Right lobe of liver (tissue), 6 donors: ENCODE measurements around the gene ATG5. TPM values are rescaled to one million over a fixed set of nuclear protein-coding genes. Genes with fewer than 3 reads are reported as not detected.
A peak's percentile ranks its signal among the peaks of the same experiment; 100 is the strongest.

Experiments
- ATAC-seq, 4 donors: fragments of 200-7000 bp; cut with Tn5 transposase; one replicate each; pipeline ENCODE4 v1.9.1; 2020; ENCODE audit warnings: mild to moderate bottlenecking in 4 of 4, moderate library complexity in 4 of 4
- DNase-seq, 3 donors: peaks; one replicate each; pipeline ENCODE4 v3.0.0-alpha.2; 2020
- H3K27ac ChIP-seq, 3 donors: fragments of 200-600 bp; one replicate each; pipeline ENCODE4 v1.8.0; 2022
- H3K27me3 ChIP-seq, 2 donors: fragments of 200-600 bp; one replicate each; pipeline ENCODE4 v1.8.0; 2022
- H3K36me3 ChIP-seq, 4 donors: fragments of 200-600 bp; sonication (generic) in 1 of 4; one replicate each; pipeline versions ENCODE4 v1.5.1 to v1.8.0; 2017 to 2022; ENCODE audit warnings: control low read depth in 1 of 4
- H3K4me1 ChIP-seq, 4 donors: fragments of 200-600 bp; sonication (generic) in 1 of 4; one replicate each; pipeline versions ENCODE4 v1.5.1 to v1.8.0; 2017 to 2022; ENCODE audit warnings: control low read depth in 1 of 4
- H3K4me3 ChIP-seq, 3 donors: fragments of 200-600 bp; one replicate each; pipeline ENCODE4 v1.8.0; 2022
- H3K9me3 ChIP-seq, 4 donors: fragments of 200-600 bp; sonication (generic) in 1 of 4; one replicate each; pipeline versions ENCODE4 v1.5.1 to v1.8.0; 2017 to 2022; ENCODE audit warnings: control low read depth in 1 of 4
- POLR2A ChIP-seq: fragments of 450-650 bp; IDR thresholded peaks from one replicate; pipeline ENCODE4 v1.6.1; 2017; ENCODE audit warnings: antibody characterized with exemption, mild to moderate bottlenecking
- WGBS: methylation state at CpG from one replicate; pipeline ENCODE4 v1.1.6; 2018; ENCODE audit warnings: low coverage, low lambda C conversion rate; ENCODE audit not compliant: insufficient coverage; ENCODE audit errors: missing lambda C conversion rate; 5-methylcytosine and 5-hydroxymethylcytosine counted together
- intact Hi-C, 2 donors: fragments of 100-400 bp; cut with DNase I; formaldehyde crosslinking; loops; one replicate each; pipeline versions ENCODE4 v1.11.2 to v1.14.1; 2022
- total RNA-seq, 6 experiments: library from RNA; depleted of rRNA in 2 of 6; stranded (reverse); fragments of >200 nt in 2 of 6; fragmentation: NEBNext Ultra II Directional in 3 of 6; extraction: Animal tissue kit (Norgen Biotek cat#: 25700) in 3 of 6; gene quantifications; one replicate each; pipeline versions ENCODE4 v1.1.0 to v1.2.4, GENCODE V29; 2016 to 2023
- TF ChIP-seq, protein P1 (sequence below), 4 donors: fragments of 200-600 bp in 3 of 4; fragments of 450-650 bp in 1 of 4; IDR thresholded peaks; one replicate each; pipeline versions ENCODE4 v1.5.1 to v1.8.0; 2016 to 2022; ENCODE audit warnings: antibody characterized with exemption in 4 of 4, mild to moderate bottlenecking in 2 of 4
- donor health status: DM: no; HTN: yes; CAD: no.
- donor health status: DM: no; HTN: no; CAD: no.
- donor health status: DM: no; HTN: no; CAD: no.
- donor health status: DM: no; HTN: yes; CAD: no.
- donor health status: DM: no; HTN: yes; CAD: no.

ATG5 gene
- total RNA-seq, 6 experiments from 2014 or later = 12.8 to 27.8 (median 16.3) TPM

DNA sequence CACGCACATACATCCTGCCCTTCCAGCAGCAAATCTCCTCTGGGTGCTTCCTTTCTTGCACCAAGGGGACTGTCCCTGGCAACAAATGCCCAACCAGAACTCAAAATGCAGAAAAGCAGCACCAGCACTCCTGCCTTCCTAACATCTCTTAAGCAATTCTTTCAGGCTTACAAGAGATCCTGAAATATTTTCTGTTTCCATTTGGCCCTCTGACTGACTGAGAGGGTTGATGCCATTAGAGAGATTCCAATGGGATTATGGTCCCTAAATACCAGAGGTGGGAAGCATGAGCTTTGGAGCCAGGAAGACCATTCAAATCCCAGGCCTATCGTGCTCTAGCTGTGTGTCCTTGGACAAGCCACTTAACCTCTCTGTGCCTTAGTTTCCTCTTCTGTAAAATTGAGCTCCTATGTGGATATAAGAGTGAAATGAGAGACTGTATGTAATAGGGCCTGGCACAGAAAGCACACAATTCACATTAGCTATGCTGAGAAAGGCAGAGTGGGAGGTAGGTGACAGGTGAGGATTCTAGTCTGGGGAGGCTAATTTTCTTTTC lies 182.6 kb downstream of the ATG5 start:
- ATAC-seq (no peak), DNase-seq (no peak)
- Histone ChIP-seq H3K4me1 (no peaks in the 10 kb centered on the region), H3K36me3 (no peaks in the 10 kb centered on the region), H3K4me3 (no peak overlapping the region), H3K27ac (no peak overlapping the region), H3K9me3 (no peaks in the 10 kb centered on the region), H3K27me3 (no peaks in the 10 kb centered on the region)
- intact Hi-C loops = no loop called here
- 75% methylated on average over 1 of the region's 2 CpGs for WGBS
- TF ChIP-seq, protein P1, sequence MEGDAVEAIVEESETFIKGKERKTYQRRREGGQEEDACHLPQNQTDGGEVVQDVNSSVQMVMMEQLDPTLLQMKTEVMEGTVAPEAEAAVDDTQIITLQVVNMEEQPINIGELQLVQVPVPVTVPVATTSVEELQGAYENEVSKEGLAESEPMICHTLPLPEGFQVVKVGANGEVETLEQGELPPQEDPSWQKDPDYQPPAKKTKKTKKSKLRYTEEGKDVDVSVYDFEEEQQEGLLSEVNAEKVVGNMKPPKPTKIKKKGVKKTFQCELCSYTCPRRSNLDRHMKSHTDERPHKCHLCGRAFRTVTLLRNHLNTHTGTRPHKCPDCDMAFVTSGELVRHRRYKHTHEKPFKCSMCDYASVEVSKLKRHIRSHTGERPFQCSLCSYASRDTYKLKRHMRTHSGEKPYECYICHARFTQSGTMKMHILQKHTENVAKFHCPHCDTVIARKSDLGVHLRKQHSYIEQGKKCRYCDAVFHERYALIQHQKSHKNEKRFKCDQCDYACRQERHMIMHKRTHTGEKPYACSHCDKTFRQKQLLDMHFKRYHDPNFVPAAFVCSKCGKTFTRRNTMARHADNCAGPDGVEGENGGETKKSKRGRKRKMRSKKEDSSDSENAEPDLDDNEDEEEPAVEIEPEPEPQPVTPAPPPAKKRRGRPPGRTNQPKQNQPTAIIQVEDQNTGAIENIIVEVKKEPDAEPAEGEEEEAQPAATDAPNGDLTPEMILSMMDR (IDR thresholded peaks at IDR 0.05) = no peak
- TF ChIP-seq POLR2A = no peak

GRCh38 chr6:106141441-106142237 lies 183.9 kb downstream of the ATG5 start:
- TF ChIP-seq, protein P1 (IDR thresholded peaks at IDR 0.05) = no peak
- TF ChIP-seq POLR2A = no peak
- Histone ChIP-seq H3K4me1 (no peaks in the 10 kb centered on the region), H3K27me3 (no peaks in the 10 kb centered on the region), H3K27ac (no peak overlapping the region), H3K9me3 (no peaks in the 10 kb centered on the region), H3K4me3 (no peak overlapping the region), H3K36me3 (no peaks in the 10 kb centered on the region)
- WGBS = 62% methylated on average over 9 of the region's 9 CpGs
- intact Hi-C loops = no loop called here
- peak in 3 of 4 donors; percentile 28 to 48 (median 33) for ATAC-seq
- no peak for DNase-seq

DNA sequence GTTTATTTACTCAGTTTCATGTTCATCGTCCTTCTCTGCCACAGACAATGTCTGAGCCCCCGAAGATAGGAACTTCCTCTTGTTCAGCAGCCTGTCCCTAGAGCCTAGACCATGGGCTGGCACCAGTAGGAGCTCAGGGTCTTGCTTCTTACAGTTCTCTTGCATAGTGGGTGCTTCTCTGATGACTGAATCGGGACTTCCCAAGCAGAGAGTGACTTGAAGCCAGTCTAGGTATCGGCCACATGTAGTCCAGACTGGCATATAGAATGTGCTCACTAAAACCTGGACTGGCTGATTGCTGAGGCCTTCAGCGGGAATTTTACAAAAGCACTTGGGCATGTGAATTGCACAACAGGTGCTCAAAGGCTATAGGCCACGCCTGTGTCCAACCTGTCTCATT lies 187.4 kb downstream of the ATG5 start:
- intact Hi-C loops = no loop called here
- WGBS = 56% methylated on average over 6 of the region's 6 CpGs
- DNase-seq (no peak), ATAC-seq (no peak)
- no peak overlapping the region for H3K27ac ChIP-seq
- no peaks in the 10 kb centered on the region for H3K9me3 ChIP-seq
- H3K27me3 ChIP-seq = no peaks in the 10 kb centered on the region
- no peaks in the 10 kb centered on the region for H3K36me3 ChIP-seq
- no peak overlapping the region for H3K4me3 ChIP-seq
- TF ChIP-seq, protein P1 (IDR thresholded peaks at IDR 0.05) = no peak
- no peak for TF ChIP-seq POLR2A
- no peaks in the 10 kb centered on the region for H3K4me1 ChIP-seq

DNA sequence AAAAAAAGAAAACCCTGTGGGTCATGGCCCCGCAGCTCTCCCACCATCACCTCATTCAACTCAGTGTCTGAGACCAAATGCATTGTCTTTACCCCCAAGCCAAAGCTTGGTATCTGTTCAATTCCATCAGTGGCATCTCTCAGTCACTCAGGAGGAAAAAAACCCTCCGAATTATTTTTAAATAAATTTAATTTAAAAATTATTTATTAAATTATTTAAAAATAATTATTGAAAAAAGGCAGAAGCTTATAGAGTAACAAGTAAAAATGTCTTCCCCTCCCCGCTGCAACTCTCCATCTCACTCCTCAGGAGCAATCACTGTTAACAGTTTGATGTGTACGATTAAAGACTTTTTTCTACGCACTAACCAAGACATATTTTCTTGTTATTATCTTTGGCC lies 188.7 kb downstream of the ATG5 start:
- TF ChIP-seq POLR2A = no peak
- TF ChIP-seq, protein P1 (IDR thresholded peaks at IDR 0.05) = no peak
- intact Hi-C loops = no loop called here
- Histone ChIP-seq H3K27ac (no peak overlapping the region), H3K4me1 (no peaks in the 10 kb centered on the region), H3K36me3 (no peaks in the 10 kb centered on the region), H3K9me3 (no peaks in the 10 kb centered on the region), H3K27me3 (no peaks in the 10 kb centered on the region), H3K4me3 (no peak overlapping the region)
- no peak for ATAC-seq
- WGBS = 84% methylated on average over 5 of the region's 5 CpGs
- DNase-seq = no peak
